Neural progenitor cell (in vitro differentiated cells): ENCODE measurements around the gene GCA. TPM values are rescaled to one million over a fixed set of nuclear protein-coding genes. Genes with fewer than 3 reads are reported as not detected.

Source experiments
- DNase-seq: peaks from one replicate; pipeline ENCODE4 v3.0.0-alpha.2; 2016; ENCODE audit warnings: low spot score
- H2AFZ ChIP-seq: fragments of 200-600 bp; sonication (generic); replicated peaks from 2 replicates; pipeline ENCODE4 v1.6.1; 2016; ENCODE audit warnings: antibody characterized with exemption
- H3F3A ChIP-seq: fragments of 200-600 bp; sonication (generic); 2 replicates; pipeline ENCODE4 v1.6.1; 2016; ENCODE audit warnings: antibody characterized with exemption, low read depth
- H3K27ac ChIP-seq: fragments of 200-600 bp; sonication (generic); 2 replicates; pipeline ENCODE4 v1.5.1; 2016; ENCODE audit warnings: mild to moderate bottlenecking
- H3K27me3 ChIP-seq: fragments of 200-600 bp; sonication (generic); 2 replicates; pipeline ENCODE4 v1.6.1; 2016; ENCODE audit warnings: mild to moderate bottlenecking, moderate library complexity
- H3K36me3 ChIP-seq: fragments of 200-600 bp; sonication (generic); 2 replicates; pipeline ENCODE4 v1.5.1; 2016
- H3K4me1 ChIP-seq: fragments of 200-600 bp; sonication (generic); 2 replicates; pipeline ENCODE4 v1.6.1; 2016; ENCODE audit warnings: mixed run types
- H3K4me2 ChIP-seq: fragments of 200-600 bp; sonication (generic); 2 replicates; pipeline ENCODE4 v1.6.1; 2016
- H3K4me3 ChIP-seq: fragments of 200-600 bp; sonication (generic); 2 replicates; pipeline ENCODE4 v1.5.1; 2016
- H3K79me2 ChIP-seq: fragments of 200-600 bp; sonication (generic); 2 replicates; pipeline ENCODE4 v1.6.1; 2016; ENCODE audit warnings: low read depth
- H3K9ac ChIP-seq: fragments of 200-600 bp; sonication (generic); 2 replicates; pipeline ENCODE4 v1.6.1; 2016
- H3K9me3 ChIP-seq: fragments of 200-600 bp; sonication (generic); 2 replicates; pipeline ENCODE4 v1.5.1; 2016; ENCODE audit warnings: low read depth
- H4K20me1 ChIP-seq: fragments of 200-600 bp; sonication (generic); 2 replicates; pipeline ENCODE4 v1.6.1; 2016; ENCODE audit warnings: low read depth
- H3K27ac Mint-ChIP-seq: 3 replicates; pipeline ENCODE4 v1.8.0; 2021; ENCODE audit warnings: mixed read lengths
- H3K27me3 Mint-ChIP-seq: 2 replicates; pipeline ENCODE4 v1.8.0; 2022; ENCODE audit warnings: low read depth, mild to moderate bottlenecking, inconsistent platforms, moderate library complexity, mixed read lengths; ENCODE audit not compliant: insufficient read depth
- H3K36me3 Mint-ChIP-seq: 3 replicates; pipeline ENCODE4 v1.8.0; 2021; ENCODE audit warnings: mixed read lengths
- H3K4me1 Mint-ChIP-seq: 3 replicates; pipeline ENCODE4 v1.8.0; 2021; ENCODE audit warnings: mixed read lengths
- H3K4me3 Mint-ChIP-seq: 3 replicates; pipeline ENCODE4 v1.8.0; 2021; ENCODE audit warnings: mild to moderate bottlenecking, moderate library complexity, mixed read lengths
- H3K9me3 Mint-ChIP-seq: 3 replicates; pipeline ENCODE4 v1.8.0; 2020; ENCODE audit warnings: mixed read lengths
- EZH2 ChIP-seq: fragments of 200-600 bp; sonication (generic); IDR thresholded peaks from 2 replicates; pipeline ENCODE4 v1.6.1; 2017; ENCODE audit warnings: antibody characterized with exemption, mild to moderate bottlenecking, moderate library complexity
- EZH2phosphoT487 ChIP-seq: fragments of 200-600 bp; sonication (generic); IDR thresholded peaks from 2 replicates; pipeline ENCODE4 v1.6.1; 2017; ENCODE audit warnings: antibody characterized with exemption
- total RNA-seq: library from RNA; depleted of rRNA; stranded (reverse); fragments of >200 nt; gene quantifications from 2 replicates; pipeline ENCODE4 v1.2.3, GENCODE V29; 2015; ENCODE audit warnings: low replicate concordance
- TF ChIP-seq, protein P1 (sequence below): fragments of 200-600 bp; sonication (generic); IDR thresholded peaks from 2 replicates; pipeline ENCODE4 v1.5.1; 2017; ENCODE audit warnings: antibody characterized with exemption, mild to moderate bottlenecking

GCA gene
- total RNA-seq, 1 donor from 2014 or later: 64.8 TPM

DNA sequence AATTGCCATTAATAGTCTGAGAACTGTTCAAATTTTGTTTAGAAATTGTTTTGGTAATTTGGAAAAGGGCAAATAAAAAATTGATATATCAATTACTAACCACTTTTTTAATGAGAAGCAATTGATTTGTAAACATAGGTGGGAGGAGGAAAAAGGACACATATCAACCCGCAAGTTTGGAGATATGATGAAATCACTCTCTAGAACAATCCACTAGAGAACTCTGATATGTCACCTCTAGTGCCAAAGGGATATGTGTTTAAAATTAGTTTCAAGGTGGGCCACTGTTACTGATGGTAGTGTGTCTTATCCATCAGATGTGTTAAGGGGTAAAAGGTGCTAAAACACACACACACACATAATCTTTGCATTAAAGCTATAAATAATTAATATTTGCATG lies 42.1 kb upstream of the GCA start:
- H3K4me1 ChIP-seq: no peaks in the 10 kb centered on the region
- H3F3A ChIP-seq: no peaks in the 10 kb centered on the region

DNA sequence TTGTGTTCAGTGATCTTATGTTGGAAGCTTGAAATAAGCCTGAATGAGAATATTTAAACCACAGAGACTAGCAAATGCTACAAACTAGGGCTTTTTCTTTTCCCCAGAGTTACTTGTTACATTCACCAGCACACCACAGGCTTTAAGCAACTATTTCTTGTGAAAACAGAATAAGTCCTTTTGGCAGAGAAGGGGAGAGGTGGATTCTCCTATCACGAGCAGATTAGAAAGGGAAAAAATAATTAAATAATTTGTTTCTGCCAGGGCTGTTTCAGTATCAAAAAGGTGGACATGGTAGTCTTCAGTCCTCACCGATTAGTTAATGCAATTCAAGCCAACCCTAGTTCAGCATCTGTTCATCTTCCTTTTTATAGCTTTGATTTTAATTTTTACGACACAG lies 38.0 kb upstream of the GCA start:
- H3K4me1 ChIP-seq: no peaks in the 10 kb centered on the region
- H3F3A ChIP-seq: no peaks in the 10 kb centered on the region
- no peaks in the 10 kb centered on the region for H3K36me3 ChIP-seq
- H3K27ac ChIP-seq: no peak overlapping the region
- no peak overlapping the region for H3K4me2 ChIP-seq
- H2AFZ ChIP-seq: no peak overlapping the region
- Mint-ChIP-seq H3K36me3 (no peaks in the 10 kb centered on the region), H3K4me1 (no peaks in the 10 kb centered on the region), H3K27ac (no peak overlapping the region), H3K4me3 (no peak overlapping the region), H3K9me3 (no peaks in the 10 kb centered on the region), H3K27me3 (peaks cover 2% of the 10 kb centered on the region)
- H3K79me2 ChIP-seq: no peaks in the 10 kb centered on the region
- H3K9me3 ChIP-seq: no peaks in the 10 kb centered on the region
- no peak for DNase-seq
- no peaks in the 10 kb centered on the region for H3K27me3 ChIP-seq
- TF ChIP-seq EZH2 (no peak), EZH2phosphoT487 (no peak)
- TF ChIP-seq, protein P1, sequence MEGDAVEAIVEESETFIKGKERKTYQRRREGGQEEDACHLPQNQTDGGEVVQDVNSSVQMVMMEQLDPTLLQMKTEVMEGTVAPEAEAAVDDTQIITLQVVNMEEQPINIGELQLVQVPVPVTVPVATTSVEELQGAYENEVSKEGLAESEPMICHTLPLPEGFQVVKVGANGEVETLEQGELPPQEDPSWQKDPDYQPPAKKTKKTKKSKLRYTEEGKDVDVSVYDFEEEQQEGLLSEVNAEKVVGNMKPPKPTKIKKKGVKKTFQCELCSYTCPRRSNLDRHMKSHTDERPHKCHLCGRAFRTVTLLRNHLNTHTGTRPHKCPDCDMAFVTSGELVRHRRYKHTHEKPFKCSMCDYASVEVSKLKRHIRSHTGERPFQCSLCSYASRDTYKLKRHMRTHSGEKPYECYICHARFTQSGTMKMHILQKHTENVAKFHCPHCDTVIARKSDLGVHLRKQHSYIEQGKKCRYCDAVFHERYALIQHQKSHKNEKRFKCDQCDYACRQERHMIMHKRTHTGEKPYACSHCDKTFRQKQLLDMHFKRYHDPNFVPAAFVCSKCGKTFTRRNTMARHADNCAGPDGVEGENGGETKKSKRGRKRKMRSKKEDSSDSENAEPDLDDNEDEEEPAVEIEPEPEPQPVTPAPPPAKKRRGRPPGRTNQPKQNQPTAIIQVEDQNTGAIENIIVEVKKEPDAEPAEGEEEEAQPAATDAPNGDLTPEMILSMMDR: no peak
- H3K9ac ChIP-seq: no peak overlapping the region
- no peak overlapping the region for H3K4me3 ChIP-seq
- H4K20me1 ChIP-seq: no peaks in the 10 kb centered on the region

More for the DNA sequence above, 42.1 kb upstream of the GCA start:
- Mint-ChIP-seq H3K27ac (no peak overlapping the region), H3K27me3 (no peaks in the 10 kb centered on the region), H3K9me3 (no peaks in the 10 kb centered on the region), H3K4me3 (no peak overlapping the region), H3K4me1 (no peaks in the 10 kb centered on the region), H3K36me3 (no peaks in the 10 kb centered on the region)
- H3K9ac ChIP-seq: no peak overlapping the region
- no peak overlapping the region for H3K4me3 ChIP-seq
- H3K27ac ChIP-seq: no peak overlapping the region
- no peaks in the 10 kb centered on the region for H3K36me3 ChIP-seq
- no peak for TF ChIP-seq EZH2
- TF ChIP-seq EZH2phosphoT487: no peak
- TF ChIP-seq, protein P1: no peak
- no peak overlapping the region for H3K4me2 ChIP-seq
- H3K9me3 ChIP-seq: no peaks in the 10 kb centered on the region
- H4K20me1 ChIP-seq: no peaks in the 10 kb centered on the region
- H2AFZ ChIP-seq: peak overlapping the region; percentile 41
- no peaks in the 10 kb centered on the region for H3K79me2 ChIP-seq
- H3K27me3 ChIP-seq: no peaks in the 10 kb centered on the region
- DNase-seq: no peak

DNA sequence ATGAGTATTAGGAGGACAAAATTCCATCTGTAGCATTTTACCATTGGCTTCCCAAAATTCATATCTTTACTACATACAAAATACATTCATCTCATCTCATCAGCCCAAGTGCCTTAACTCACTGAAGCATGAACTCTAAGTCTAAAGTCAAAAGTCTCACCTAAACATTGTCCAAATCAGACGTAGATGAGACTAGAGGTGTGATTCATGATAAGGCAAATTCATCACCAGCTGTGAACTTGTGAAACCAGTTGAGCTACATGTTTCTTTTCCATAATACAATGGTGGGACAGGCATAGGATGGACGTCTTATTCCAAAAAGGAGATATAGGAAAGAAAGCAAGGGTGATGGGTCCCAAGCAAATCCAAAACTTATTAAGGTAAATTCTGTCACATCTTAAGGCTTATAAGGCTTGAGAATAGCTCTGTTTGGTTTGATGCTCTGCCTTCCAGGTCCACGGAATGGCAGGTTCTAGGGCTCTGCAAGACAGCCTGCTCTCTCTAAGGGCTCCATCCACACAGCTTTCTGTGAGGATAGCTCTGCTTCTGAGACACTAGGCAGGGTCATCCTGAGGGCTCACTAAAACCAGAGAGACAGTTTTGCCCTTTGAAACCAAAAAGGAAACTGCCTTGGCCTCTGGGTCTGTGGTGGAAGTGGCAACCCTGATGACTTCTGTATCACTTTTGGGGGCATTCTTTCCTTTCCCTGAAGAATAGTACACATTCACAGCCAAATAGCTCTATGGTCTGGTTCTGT lies 35.0 kb upstream of the GCA start:
- Histone ChIP-seq H3K4me1 (no peaks in the 10 kb centered on the region), H3K9ac (no peak overlapping the region), H3K36me3 (no peaks in the 10 kb centered on the region), H3K79me2 (no peaks in the 10 kb centered on the region), H3K4me2 (no peak overlapping the region), H3F3A (no peaks in the 10 kb centered on the region), H2AFZ (no peak overlapping the region), H4K20me1 (no peaks in the 10 kb centered on the region), H3K4me3 (no peak overlapping the region), H3K27me3 (no peaks in the 10 kb centered on the region), H3K27ac (no peak overlapping the region), H3K9me3 (no peaks in the 10 kb centered on the region)
- no peaks in the 10 kb centered on the region for H3K4me1 Mint-ChIP-seq
- H3K36me3 Mint-ChIP-seq: no peaks in the 10 kb centered on the region
- no peak overlapping the region for H3K27ac Mint-ChIP-seq
- DNase-seq: no peak
- peaks cover 2% of the 10 kb centered on the region for H3K27me3 Mint-ChIP-seq
- no peaks in the 10 kb centered on the region for H3K9me3 Mint-ChIP-seq
- no peak overlapping the region for H3K4me3 Mint-ChIP-seq
- no peak for TF ChIP-seq EZH2phosphoT487

DNA sequence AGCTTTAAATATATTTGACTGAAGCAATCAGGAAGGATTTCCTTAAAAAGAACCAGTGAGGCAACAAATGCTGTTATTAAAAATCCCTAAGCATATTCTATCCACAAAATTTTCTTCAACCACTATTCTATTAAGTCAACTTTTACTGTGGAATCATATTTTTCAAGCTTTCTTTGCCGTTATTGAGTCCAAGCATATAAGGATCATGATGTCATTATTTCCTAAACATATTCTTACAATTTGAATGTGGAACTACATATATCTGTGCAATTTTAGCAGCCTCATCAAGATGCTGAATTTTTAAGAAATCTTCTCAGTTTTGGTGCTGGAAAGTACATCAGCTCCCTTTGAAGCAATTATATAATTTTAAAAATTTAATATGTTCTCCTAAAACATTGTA lies 31.1 kb upstream of the GCA start:
- Histone ChIP-seq H2AFZ (no peak overlapping the region), H3K27ac (no peak overlapping the region), H3K79me2 (no peaks in the 10 kb centered on the region), H3K4me1 (no peaks in the 10 kb centered on the region), H4K20me1 (no peaks in the 10 kb centered on the region), H3K4me2 (no peak overlapping the region), H3K9me3 (no peaks in the 10 kb centered on the region), H3K9ac (no peak overlapping the region), H3F3A (no peaks in the 10 kb centered on the region), H3K27me3 (peaks cover 21% of the 10 kb centered on the region), H3K4me3 (no peak overlapping the region), H3K36me3 (no peaks in the 10 kb centered on the region)
- Mint-ChIP-seq H3K27ac (no peak overlapping the region), H3K27me3 (peaks cover 2% of the 10 kb centered on the region), H3K4me1 (no peaks in the 10 kb centered on the region), H3K4me3 (no peak overlapping the region), H3K36me3 (no peaks in the 10 kb centered on the region), H3K9me3 (peaks cover 3% of the 10 kb centered on the region)
- no peak for DNase-seq
- TF ChIP-seq EZH2phosphoT487 (no peak), EZH2 (no peak)
- TF ChIP-seq, protein P1: no peak
